HG02798 (cell line): ENCODE data around the gene SRA1.
A peak's percentile ranks its signal among the peaks of the same experiment; 100 is the strongest.

Source experiments
- ATAC-seq: cut with Tn5 transposase; IDR thresholded peaks from one replicate; pipeline ENCODE4 v1.9.1; 2021; ENCODE audit warnings: mild to moderate bottlenecking; ENCODE audit not compliant: unreplicated experiment, poor library complexity

The SRA1 gene

GRCh38 chr5:140551872-140552271 is 5.4 kb downstream of the SRA1 start:
- no peak for ATAC-seq

GRCh38 chr5:140550147-140551079 is 6.9 kb downstream of the SRA1 start:
- ATAC-seq = no peak

- no peak for ATAC-seq
These were observed 7.8 kb downstream of the SRA1 start for GRCh38 chr5:140549237-140550144.

GRCh38 chr5:140548791-140549190 is 8.5 kb downstream of the SRA1 start:
- no peak for ATAC-seq

- ATAC-seq = no peak
These were observed 9.0 kb downstream of the SRA1 start for GRCh38 chr5:140548300-140548688.

GRCh38 chr5:140547508-140548299 is 9.6 kb downstream of the SRA1 start, which contains the start of gene EIF4EBP3:
Gene EIF4EBP3, plus strand, starts transcription at chr5:140547662. Its CDS starts 76 bp downstream, at chr5:140547738.
- ATAC-seq = peak; percentile 99

- no peak for ATAC-seq
These were observed 10.3 kb downstream of the SRA1 start for GRCh38 chr5:140546851-140547507.

GRCh38 chr5:140545606-140546005 is 11.7 kb downstream of the SRA1 start:
- no peak for ATAC-seq

GRCh38 chr5:140544986-140545385 is 12.3 kb downstream of the SRA1 start:
- ATAC-seq = no peak

GRCh38 chr5:140542972-140543371 is 14.3 kb downstream of the SRA1 start:
- no peak for ATAC-seq

- no peak for ATAC-seq
These were observed 17.0 kb downstream of the SRA1 start for GRCh38 chr5:140540227-140540626.

GRCh38 chr5:140524003-140524402 is 33.3 kb downstream of the SRA1 start:
- no peak for ATAC-seq

- no peak for ATAC-seq
These were observed 44.1 kb downstream of the SRA1 start for GRCh38 chr5:140513124-140513523.

GRCh38 chr5:140509898-140510297 is 47.4 kb downstream of the SRA1 start:
- no peak for ATAC-seq

GRCh38 chr5:140502834-140503233 is 54.4 kb downstream of the SRA1 start:
- no peak for ATAC-seq
